DLD1 (cell line): ENCODE data around the gene LLPH.
"Not testable (repeated sequence)": the region's sequence is repeated elsewhere in the genome, so short reads cannot be mapped to it uniquely, and the experiment has no call there.

Experiments used
- in situ Hi-C: cut with HindIII; loops from 2 replicates; pipeline ENCODE4 v1.10.0; 2017; ENCODE audit warnings: low sequenced_read_pairs

LLPH gene

DNA sequence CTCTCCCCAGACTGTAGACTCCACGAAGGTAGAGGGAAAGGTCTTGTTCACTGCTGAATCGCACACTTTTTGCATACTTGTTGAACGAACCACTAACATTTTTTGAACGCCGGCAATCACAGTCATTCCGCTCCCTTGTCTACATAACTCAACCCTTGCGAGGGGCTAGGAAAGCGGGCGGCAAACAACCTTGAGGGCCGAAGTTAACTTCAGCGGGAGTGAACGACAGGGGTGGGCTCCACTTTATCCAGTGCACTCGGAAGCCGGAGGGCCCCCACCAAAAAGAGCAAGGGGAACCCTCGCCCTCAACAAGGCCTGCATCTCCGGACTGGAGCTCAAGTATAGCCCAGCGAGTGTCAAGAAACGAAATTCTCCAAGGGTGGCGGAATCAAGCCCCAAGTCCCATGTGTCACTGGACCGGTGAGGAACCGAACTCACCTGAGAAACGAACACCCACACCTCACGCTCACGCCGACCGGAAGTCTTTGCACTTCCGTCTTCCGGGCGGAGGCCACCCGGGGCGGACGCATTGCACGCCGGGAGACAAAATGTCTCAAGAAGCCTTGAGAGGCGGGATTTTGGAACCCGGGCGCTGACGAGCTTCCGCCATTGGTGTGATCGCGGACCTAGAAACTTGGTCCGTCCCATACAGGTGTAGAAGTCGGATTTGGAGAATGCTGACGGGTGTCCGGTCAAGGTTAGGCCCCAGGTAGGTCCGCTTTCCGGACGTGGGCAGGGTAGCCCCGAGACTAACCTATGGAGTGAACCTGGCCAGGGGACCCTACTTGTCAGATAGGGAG lies at the start of gene LLPH:
LLPH (minus strand) TSS at position 484 of the 800 bp plus-strand sequence. CDS start 1,644 bp downstream, outside the sequence.
- in situ Hi-C loops, result no loop called here

DNA sequence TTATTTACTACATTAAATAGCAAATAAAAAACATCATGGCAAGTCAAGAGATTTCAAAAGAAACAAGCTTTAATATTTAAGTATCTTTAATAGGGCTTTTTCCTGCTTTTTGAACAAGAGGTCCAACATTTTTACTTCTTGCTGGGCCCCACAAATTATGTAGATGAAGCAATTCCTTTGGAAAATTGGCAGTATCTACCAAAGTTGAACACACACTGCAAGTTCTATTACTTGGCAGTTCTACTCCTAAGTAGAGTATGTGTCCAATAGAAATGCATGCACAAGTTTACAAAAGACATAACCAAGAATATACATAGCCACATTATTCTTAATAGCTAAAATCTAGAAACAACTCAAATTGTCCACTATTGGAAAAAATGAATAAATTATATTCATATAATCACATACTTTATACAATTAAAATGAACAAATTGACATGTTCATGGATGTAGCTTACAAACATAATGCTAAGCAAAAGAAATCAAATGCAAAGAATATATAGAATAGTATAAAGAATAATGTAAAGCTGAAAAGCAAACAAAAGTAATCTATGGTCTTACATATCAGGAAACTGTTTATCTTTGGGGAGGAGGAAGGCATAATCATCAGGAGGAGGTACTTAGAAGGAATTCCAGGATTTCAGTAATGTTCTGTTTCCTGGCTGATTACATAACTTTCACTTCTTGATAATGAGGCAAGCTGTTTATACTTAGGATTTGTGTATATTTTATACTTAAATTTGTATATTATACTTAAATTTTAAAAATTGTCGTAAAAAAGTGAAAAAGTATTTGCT lies 45.8 kb upstream of the LLPH start:
- in situ Hi-C loops, result no loop called here

DNA sequence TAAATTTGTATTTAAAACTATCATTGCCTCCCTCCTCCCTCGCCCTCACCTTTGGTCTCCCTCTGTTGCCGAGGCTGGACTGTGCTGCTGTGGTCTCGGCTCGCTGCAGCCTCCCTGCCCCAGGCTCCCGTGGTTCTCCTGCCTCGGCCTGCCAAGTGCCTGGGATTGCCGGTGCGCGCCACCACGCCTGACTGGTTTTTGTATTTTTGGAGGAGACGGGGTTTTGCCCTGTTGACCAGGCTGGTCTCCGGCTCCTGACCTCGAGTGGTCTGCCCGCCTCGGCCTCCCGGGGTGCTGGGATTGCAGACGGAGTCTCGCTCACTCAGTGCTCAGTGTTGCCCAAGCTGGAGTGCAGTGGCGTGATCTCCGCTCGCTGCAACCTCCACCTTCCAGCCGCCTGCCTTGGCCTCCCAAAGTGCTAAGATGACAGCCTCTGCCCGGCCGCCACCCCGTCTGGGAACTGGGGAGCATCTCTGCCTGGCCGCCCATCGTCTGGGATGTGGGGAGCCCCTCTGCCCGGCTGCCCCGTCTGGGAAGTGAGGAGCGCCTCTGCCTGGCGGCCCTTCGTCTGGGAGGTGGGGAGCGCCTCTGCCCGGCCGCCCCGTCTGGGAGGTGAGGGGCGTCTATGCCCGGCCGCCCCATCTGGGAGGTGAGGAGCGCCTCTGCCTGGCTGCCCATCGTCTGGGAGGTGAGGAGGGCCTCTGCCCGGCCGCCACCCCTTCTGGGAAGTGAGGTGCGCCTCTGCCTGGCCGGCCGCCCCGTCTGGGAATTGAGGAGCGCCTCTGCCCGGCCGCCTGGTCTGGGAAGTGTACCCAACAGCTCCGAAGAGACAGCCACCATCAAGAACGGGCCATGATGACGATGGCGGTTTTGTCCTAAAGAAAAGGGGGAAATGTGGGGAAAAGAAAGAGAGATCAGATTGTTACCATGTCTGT lies 44.1 kb upstream of the LLPH start:
- in situ Hi-C loops, result not testable (repeated sequence)

DNA sequence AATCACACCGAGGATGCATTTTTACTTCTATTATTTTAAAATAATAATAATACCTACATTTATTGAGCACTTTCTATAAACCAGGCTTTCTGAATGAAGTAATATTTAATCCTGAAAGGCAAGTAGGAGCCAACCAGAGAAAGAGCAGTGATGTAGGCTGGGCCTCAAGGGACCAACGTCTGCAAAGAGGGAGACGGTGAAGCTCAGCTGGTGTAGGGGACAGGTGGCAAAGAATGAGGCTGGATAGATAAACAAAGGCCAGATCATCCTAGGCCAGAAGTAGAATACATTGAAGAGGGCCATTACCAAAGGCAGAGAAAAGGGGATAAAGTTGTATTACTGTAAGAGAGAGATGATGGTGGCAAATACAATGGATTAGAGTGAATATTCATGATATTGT lies 40.1 kb upstream of the LLPH start:
- in situ Hi-C loops, result no loop called here

DNA sequence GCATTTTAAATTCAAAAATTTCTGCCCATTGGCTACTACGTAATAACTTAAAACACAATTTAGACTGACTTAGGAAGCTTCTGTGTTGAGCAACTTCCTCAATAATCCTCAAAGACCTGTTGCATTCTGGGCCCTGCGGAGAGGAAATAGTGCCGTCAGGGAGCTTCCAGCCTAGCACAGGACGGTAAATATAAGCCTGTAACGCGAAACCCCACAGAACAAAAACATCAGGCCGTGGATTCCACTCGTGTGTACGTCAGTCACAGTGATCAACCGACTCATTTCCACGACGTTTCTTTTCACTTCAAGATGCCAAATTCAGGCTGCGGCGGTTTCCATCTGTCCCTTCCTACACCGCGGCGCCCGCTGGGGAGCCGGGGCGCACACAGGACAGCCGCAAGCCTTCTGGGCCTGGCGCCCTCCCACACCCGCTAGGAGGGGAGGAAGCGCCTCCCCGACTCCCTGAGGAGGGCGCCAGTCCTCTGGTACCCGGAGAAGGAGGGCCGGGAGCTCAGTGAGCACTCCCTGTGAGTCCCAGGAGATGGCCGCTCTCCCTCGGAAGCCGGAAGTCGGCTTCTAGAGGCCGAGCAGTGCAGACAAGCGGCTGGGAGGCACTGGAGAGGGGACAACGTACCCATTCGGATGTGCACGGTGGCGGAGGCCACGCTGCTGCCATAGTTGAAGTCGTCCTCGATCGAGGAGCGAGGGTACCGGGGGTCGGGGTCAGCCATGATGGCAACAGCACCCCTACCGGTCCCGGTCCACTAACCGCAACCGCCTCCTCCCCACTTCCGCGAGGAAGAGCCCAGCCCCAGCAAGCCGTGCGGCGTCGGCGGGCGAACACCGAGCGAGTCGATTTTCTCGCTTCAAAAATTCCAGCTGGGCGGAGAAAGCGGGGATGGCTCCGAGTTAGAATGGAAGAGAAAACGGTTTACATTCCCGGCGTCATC lies 38.9 kb upstream of the LLPH start, which contains the start of gene TMBIM4:
TMBIM4 (minus strand) TSS at position 776 of the 950 bp plus-strand sequence; CDS start at position 731, 45 bp downstream.
- in situ Hi-C loops, result no loop called here

DNA sequence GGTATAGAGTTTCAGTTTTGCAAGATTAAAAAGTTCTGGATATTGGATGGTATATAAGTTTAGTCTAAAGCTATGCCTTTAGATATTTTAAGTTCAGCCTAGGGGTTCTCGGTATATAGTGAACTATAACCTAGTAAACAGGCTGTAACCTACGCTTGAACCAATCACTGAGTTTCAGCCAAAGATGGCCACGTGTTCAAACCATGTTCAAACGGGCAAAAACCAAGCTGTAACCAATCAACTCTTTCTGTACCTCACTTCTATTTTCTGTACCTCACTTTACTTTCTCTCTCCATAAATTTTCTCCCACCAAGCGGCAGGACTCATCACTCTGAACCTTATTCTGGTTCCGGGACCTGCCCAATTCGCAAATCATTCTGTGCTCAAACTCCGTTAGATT lies 37.9 kb upstream of the LLPH start:
- in situ Hi-C loops, result no loop called here

DNA sequence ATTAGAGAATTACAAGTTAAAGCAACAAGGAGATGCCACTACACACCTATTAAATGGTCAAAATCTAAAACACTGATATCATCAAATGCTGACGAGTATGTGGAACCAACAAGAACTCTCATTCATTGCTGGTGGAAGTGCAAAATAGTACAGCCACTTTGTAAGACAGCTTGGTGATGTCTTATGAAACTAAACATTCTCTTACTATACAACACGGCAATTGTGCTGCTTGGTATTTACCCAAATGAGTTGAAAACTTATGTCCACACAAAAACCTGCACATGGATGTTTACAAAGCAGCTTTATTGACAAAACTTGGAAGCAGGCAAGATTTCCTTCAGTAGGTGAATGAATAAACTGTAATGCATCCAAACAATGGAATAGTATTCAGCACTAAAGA lies 36.0 kb upstream of the LLPH start:
- in situ Hi-C loops, result no loop called here

DNA sequence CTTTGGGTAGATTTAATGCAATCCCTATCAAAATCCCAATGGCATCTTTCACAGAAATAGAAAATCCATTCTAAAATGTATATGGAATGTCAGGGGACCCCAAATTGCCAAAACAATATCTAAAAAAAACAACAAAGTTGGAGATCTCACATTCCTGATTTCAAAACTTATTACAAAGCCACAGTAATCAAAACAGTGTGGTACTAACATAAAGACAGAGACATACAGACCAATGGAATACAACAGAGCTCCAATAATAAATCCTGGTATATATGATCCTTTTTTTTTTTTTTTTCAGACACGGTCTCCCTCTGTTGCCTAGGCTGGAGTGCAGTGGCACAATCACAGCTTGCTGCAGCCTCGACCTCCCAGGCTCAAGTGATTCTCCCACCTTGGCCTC lies 34.6 kb upstream of the LLPH start:
- in situ Hi-C loops, result no loop called here

DNA sequence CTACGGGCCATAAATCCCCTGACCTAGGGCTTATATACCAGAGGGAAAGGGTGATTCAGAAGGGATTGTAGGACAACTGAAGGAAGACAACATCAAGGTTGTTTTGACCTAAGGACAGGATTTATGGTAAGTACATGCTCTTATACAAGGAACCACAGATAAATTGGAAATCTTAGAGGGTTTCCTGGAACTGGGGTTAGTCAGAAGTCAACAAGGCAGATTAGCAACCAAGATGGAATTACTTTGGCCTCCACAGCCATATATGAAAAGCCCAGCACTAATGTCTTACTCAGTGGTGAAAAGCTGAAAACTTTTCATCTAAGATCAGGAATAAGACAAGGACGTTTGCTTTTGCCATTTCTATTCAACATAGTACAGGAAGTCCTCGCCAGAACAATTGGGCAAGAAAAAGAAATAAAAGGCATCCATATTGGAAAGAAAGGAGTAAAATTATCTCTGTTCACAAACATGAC lies 33.8 kb upstream of the LLPH start:
- in situ Hi-C loops, result no loop called here

DNA sequence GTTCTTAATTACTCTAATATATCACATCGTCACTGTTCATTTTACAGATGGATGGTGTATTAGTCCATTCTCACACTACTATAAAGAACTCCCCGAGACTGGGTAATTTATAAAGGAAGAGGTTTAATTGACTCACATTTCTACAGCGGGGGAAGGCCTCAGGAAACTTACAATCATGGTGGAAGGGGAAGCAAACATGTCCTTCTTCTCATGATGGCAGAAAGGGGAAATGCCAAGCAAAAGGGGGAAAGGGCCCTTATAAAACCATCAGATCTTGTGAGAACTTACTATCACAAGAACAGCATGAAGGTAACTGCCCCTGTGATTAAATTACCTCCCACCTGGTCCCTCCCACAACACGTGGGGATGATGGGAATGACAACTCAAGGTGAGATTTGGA lies 32.7 kb upstream of the LLPH start:
- in situ Hi-C loops, result no loop called here

DNA sequence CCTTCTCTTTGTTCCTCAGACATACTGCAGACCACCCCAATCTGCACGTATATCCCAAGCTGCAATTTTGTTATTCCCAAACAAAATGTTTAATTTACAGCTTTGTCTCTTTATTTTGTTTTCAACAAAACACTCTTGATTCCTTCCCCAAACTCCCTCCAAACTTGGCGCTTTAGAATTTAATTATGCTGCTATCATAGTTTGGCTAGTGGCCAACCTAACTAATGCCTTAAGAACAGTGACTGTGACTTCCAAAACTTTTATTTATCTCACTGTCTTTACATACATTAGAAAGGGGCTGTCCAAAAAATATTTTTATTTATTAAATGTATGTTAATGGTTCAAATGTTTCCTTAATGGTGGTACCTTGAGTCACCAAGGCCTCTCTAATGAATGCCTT lies 32.2 kb upstream of the LLPH start:
- in situ Hi-C loops, result no loop called here

DNA sequence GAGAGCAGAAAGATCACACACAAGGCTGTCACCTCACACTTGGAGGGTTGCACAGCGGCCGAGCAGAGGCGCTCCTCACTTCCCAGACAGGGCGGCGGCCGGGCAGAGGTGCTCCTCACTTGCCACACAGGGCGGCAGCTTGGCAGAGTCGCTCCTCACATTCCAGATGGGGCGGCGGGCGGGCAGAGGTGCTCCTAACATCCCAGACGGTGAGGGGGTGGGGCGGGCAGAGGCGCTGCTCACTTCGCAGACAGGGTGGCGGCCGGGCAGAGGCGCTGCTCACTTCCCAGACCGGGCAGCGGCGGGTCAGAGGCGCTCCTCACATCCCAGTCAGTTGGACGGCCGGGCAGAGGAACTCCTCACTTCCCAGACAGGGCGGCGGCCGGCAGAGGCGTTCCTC lies 30.2 kb upstream of the LLPH start:
- in situ Hi-C loops, result no loop called here

DNA sequence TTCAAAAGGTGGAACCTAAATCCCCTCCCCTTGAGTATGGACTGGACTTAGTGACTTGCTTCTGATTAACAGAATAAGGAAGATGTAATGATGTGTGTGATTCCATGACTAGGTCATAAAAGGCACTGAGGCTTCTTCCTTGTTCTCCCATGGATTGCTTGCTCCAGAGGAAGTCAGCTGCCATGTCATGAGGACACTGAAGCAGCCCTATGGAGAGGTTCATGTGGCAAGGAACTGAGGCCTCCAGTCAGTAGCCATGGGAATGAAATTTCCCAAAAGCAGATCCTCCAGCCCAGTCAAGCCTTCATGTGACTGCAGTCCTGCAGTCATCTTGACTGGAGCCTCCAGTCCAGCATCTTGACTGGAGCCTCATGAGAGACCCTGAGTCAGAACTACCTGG lies 28.6 kb upstream of the LLPH start:
- in situ Hi-C loops, result no loop called here

DNA sequence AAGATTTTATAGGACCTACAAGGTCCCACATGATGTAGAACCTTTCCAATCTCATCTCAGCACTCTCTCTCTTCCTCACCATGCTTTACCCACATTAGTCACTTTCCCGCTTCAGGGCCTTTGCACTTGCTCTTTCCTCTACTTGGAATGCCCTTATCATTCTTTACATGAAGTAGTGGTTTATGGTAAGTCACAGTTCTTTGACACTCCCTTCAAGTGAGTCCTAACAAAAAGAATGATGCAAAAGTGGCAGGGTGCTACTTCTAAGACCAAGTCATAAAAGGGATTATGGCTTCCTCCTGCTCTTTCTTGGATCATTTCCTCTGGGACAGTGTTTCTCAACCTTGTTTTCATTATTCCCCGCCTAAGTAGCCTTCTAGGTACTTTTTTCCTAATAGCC lies 26.1 kb upstream of the LLPH start:
- in situ Hi-C loops, result no loop called here

DNA sequence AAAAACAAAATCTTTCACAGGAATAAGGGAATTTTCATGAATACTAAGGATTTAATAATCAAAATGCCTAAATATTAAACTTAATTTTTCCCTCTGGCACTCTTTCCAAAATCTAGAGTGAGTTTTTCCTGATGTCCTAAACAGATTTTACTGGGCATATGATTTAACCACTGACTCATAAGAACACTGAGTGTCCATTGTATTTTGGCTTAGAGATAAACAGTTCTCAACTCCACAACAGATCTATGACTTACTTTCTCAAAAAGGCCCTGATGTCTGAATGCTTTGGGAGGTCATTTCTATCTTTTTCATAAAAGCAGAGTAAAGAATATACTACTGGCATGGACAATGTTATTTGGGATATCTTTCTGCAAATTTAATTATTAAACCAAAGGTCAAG lies 24.2 kb upstream of the LLPH start:
- in situ Hi-C loops, result no loop called here

DNA sequence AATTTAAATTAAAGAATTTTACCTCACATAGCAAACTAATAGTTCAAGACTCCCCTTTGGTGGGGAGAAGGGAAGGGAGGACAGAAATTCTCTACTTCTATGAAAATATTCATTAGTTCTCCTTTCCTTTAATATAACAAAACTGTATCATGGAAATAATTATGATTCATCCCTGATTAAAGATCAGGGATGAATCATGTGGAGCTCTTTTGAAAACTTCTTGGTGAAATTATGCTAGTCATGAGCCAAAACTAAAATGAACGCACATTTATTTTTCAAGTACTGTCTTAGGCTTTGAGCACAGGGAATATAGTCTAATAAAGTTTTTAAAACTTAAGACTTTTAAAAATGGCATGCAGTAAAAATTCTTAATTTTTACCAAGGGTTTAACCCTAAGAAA lies 22.2 kb upstream of the LLPH start:
- in situ Hi-C loops, result no loop called here

DNA sequence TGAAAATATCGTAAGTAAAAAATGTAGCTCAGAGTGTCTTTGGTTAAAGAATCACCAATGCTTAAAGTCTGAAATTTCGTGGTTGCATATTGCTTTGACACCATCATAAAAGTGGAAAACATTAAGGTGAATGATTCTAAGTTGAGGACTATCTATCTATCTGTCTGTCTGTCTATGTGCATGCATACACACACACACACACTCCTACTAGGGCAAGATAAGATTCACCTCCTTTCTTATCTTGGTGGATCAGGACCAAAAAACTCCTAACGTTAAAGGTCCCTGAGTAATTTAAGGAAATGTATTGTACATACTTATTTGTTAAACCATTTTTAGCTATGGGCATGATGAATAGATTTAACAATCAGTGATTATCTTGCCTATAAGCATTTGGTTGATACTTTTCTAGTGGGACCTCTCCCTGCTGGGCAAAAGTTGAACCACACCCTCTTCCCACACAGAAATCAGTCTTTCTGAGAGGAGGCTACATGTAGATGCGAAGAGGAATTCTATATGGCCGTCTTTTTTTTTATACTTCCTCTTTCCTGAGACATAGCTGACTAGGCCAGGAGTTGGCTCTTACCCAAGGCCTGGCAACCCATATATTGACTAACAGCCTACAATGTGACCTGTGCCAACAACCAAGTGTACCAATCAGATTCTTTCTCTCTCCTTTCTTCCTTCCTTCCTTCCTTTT lies 19.3 kb upstream of the LLPH start:
- in situ Hi-C loops, result no loop called here

DNA sequence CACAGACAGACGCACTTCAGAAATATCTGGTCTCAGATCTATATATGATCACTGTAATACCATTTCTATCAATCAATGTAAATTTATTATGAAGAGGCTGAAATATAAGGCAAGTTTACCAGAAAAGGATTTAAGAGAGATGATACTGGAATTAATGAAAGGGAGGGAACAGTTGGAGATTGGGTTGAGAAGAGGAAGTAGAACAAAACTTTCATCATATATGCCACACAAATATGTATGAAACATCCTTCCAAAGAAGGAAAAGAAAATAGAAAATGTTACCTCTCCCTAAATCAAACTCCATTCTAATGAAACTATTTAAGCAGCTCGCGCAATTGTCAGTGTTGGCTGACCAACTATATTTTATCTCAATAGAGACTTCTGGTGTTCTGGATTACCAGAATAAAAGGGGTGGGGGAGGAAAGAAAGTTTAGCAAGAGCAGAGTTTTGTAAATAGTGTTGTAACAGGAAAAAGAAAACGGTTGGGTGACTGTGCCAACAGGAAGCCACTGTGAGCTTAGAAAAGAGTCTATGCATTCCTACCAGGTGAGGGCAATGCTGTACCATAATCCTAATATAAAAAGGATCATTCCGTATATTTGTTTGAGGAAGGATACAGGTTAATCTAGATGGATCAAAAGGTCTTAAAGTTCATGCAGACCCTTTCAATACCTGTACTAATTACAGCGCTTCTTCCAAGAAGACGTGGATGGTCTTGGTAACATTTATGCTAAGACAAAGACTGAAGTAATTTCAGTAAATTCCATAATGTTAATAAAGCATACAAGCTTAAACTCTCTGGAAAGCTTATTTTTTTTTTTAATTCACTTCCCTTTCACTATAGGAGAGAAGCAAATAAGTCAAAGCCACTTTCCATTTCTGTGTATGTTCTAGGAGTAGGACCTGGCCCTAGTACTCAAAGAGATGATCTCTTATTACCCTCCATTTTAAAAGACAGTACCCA lies 14.5 kb upstream of the LLPH start:
- in situ Hi-C loops, result no loop called here
